ENCODE data around the gene TUBGCP6. TPM values are rescaled to one million over a fixed set of nuclear protein-coding genes. Genes with fewer than 3 reads are reported as not detected.

Gene TUBGCP6
- total RNA-seq, 4 donors from 2014 or later: 43.8 to 110 (median 73.1) TPM

- Histone ChIP-seq H3K4me1 (no peaks in the 10 kb centered on the region), H3K4me3 (no peak overlapping the region), H3K27ac (no peak overlapping the region), H3K27me3 (peaks cover 55% of the 10 kb centered on the region), H3K36me3 (no peaks in the 10 kb centered on the region), H3K9me3 (no peaks in the 10 kb centered on the region)
- no peak for DNase-seq
- 71% methylated on average over 19 of the region's 27 CpGs; no CpG with 5 or more reads in 1 of the 2 donors for WGBS, 2 donors (ENCODE audit: low coverage in 1 of 2)
- TF ChIP-seq EP300 (IDR thresholded peaks at IDR 0.05; ENCODE audit: low read depth) (no peak), POLR2AphosphoS5 (IDR thresholded peaks at IDR 0.05) (no peak), POLR2A (IDR thresholded peaks at IDR 0.05) (no peak), CTCF (IDR thresholded peaks at IDR 0.05) (no peak)
- in situ Hi-C loops (cut with MboI; ENCODE audit: low pct_ligation_motif_present in 1 of 4, low pct_unique_long_range_greater_than_20kb in 1 of 4, low sequenced_read_pairs in 3 of 4) (no loop called here), intact Hi-C loops (cut with DNase I; ENCODE audit: low total_unique reads) (no loop called here)
Measured at GRCh38 chr22:50175921-50176849, 68.6 kb downstream of the TUBGCP6 start.

GRCh38 chr22:50175191-50175461 lies 69.7 kb downstream of the TUBGCP6 start:
- 93% methylated on average over 5 of the region's 6 CpGs; no CpG with 5 or more reads in 1 of the 2 donors for WGBS, 2 donors (ENCODE audit: low coverage in 1 of 2)
- Histone ChIP-seq H3K27ac (no peak overlapping the region), H3K36me3 (no peaks in the 10 kb centered on the region), H3K27me3 (peaks cover 62% of the 10 kb centered on the region), H3K4me3 (no peak overlapping the region), H3K9me3 (no peaks in the 10 kb centered on the region), H3K4me1 (peaks cover 0 to 5% (median 4%) of the 10 kb centered on the region in 4 donors)
- in situ Hi-C loops (cut with MboI; ENCODE audit: low pct_ligation_motif_present in 1 of 4, low pct_unique_long_range_greater_than_20kb in 1 of 4, low sequenced_read_pairs in 3 of 4) (no loop called here), intact Hi-C loops (cut with DNase I; ENCODE audit: low total_unique reads) (no loop called here)
- DNase-seq: no peak
- TF ChIP-seq POLR2A (IDR thresholded peaks at IDR 0.05): no peak

GRCh38 chr22:50174382-50175190 lies 70.2 kb downstream of the TUBGCP6 start:
- intact Hi-C loops (cut with DNase I; ENCODE audit: low total_unique reads): no loop called here
- Histone ChIP-seq H3K9me3 (no peaks in the 10 kb centered on the region), H3K4me1 (peaks cover 0 to 9% (median 7%) of the 10 kb centered on the region in 4 donors), H3K27ac (no peak overlapping the region), H3K4me3 (no peak overlapping the region), H3K27me3 (peaks cover 66% of the 10 kb centered on the region), H3K36me3 (no peaks in the 10 kb centered on the region)
- DNase-seq: no peak
- 82% methylated on average over 27 of the region's 27 CpGs; no CpG with 5 or more reads in 1 of the 2 donors for WGBS, 2 donors (ENCODE audit: low coverage in 1 of 2)
- in situ Hi-C loops (cut with MboI; ENCODE audit: low pct_ligation_motif_present in 1 of 4, low pct_unique_long_range_greater_than_20kb in 1 of 4, low sequenced_read_pairs in 3 of 4): no loop called here
- TF ChIP-seq CTCF (IDR thresholded peaks at IDR 0.05) (no peak), EP300 (IDR thresholded peaks at IDR 0.05; ENCODE audit: low read depth) (no peak), POLR2AphosphoS5 (IDR thresholded peaks at IDR 0.05) (no peak), POLR2A (IDR thresholded peaks at IDR 0.05) (no peak)

GRCh38 chr22:50173983-50174355 lies 70.9 kb downstream of the TUBGCP6 start:
- intact Hi-C loops (cut with DNase I; ENCODE audit: low total_unique reads): no loop called here
- no peak for DNase-seq
- Histone ChIP-seq H3K27me3 (peaks cover 68% of the 10 kb centered on the region), H3K9me3 (no peaks in the 10 kb centered on the region), H3K27ac (no peak overlapping the region), H3K4me1 (peaks cover 0 to 13% (median 11%) of the 10 kb centered on the region in 4 donors), H3K36me3 (no peaks in the 10 kb centered on the region), H3K4me3 (no peak overlapping the region)
- in situ Hi-C loops (cut with MboI; ENCODE audit: low pct_ligation_motif_present in 1 of 4, low pct_unique_long_range_greater_than_20kb in 1 of 4, low sequenced_read_pairs in 3 of 4): no loop called here
- WGBS, 2 donors (ENCODE audit: low coverage in 1 of 2): 89% methylated on average over 5 of the region's 6 CpGs; no CpG with 5 or more reads in 1 of the 2 donors
- TF ChIP-seq EP300 (IDR thresholded peaks at IDR 0.05; ENCODE audit: low read depth) (no peak), CTCF (IDR thresholded peaks at IDR 0.05) (no peak), POLR2A (IDR thresholded peaks at IDR 0.05) (no peak), POLR2AphosphoS5 (IDR thresholded peaks at IDR 0.05) (no peak)

Data from transverse colon (tissue), 4 donors.